ENCODE measurements around the gene ZBTB44.

Gene ZBTB44

DNA sequence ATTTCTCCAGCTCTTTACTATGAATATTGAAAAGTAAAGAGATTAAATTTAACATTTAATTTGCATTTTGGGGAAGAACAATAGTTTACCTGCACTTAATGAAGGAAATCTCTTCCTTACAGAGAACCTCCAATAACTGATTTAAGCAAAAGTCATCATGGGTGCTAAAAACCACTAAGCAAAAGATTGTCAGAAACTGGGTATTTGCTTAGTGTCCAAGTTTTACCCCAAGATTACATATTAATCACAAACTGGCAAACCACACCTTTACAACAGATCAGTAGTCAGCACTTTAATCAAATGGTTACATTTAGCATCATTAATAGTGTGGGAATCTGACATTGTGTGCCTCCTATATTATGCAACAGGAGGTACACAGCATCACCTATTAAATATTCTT is 2.7 kb downstream of the ZBTB44 start:
- no peak for DNase-seq (ENCODE audit: low read depth)
- TF ChIP-seq, protein P1, sequence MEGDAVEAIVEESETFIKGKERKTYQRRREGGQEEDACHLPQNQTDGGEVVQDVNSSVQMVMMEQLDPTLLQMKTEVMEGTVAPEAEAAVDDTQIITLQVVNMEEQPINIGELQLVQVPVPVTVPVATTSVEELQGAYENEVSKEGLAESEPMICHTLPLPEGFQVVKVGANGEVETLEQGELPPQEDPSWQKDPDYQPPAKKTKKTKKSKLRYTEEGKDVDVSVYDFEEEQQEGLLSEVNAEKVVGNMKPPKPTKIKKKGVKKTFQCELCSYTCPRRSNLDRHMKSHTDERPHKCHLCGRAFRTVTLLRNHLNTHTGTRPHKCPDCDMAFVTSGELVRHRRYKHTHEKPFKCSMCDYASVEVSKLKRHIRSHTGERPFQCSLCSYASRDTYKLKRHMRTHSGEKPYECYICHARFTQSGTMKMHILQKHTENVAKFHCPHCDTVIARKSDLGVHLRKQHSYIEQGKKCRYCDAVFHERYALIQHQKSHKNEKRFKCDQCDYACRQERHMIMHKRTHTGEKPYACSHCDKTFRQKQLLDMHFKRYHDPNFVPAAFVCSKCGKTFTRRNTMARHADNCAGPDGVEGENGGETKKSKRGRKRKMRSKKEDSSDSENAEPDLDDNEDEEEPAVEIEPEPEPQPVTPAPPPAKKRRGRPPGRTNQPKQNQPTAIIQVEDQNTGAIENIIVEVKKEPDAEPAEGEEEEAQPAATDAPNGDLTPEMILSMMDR (IDR thresholded peaks at IDR 0.05; ENCODE audit: control insufficient read depth, extremely low read depth, insufficient read depth) = no peak
- H3K4me3 ChIP-seq (ENCODE audit: low read depth, low read length) = no peak overlapping the region

DNA sequence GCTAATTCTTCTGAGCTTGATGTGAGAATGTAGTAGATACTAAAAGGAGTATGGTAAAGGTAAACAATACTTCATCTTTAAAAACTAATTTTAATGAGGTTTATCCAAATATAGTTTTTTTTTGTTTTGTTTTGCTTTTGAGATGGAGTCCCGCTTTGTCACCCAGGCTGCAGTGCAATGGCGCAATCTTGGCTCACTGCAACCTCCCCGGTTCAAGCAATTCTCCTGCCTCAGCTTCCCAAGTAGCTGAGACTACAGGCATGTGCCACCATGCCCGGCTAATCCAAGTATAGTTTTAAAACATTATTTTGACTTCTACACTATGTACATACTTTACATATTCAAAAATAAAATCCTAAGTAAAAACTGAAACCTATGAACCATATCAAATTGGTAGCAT is 4.1 kb downstream of the ZBTB44 start:
- no peak for DNase-seq (ENCODE audit: low read depth)
- H3K4me3 ChIP-seq (ENCODE audit: low read depth, low read length) = no peak overlapping the region
- TF ChIP-seq, protein P1 (IDR thresholded peaks at IDR 0.05; ENCODE audit: control insufficient read depth, extremely low read depth, insufficient read depth) = no peak

DNA sequence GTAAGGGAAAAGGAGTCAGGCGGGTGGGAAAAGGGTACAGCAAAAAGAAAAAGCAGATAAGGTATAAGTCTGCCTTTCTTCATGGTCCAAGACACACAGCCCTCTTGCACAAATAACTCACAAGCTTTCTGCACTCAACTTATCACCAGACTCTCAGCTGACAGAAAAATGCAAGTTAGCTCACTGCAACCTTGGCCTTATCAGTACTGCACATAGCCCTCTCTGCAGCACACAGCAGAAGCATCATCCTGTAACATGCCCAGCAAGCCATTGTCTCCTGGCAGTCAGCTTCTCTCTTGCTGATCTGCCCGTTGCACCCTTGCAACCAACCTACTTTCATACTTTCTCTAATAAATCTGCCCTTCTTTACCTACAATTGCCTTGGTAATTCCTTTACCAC is 5.8 kb downstream of the ZBTB44 start:
- no peak for DNase-seq (ENCODE audit: low read depth)
- no peak overlapping the region for H3K4me3 ChIP-seq (ENCODE audit: low read depth, low read length)
- TF ChIP-seq, protein P1 (IDR thresholded peaks at IDR 0.05; ENCODE audit: control insufficient read depth, extremely low read depth, insufficient read depth) = no peak

DNA sequence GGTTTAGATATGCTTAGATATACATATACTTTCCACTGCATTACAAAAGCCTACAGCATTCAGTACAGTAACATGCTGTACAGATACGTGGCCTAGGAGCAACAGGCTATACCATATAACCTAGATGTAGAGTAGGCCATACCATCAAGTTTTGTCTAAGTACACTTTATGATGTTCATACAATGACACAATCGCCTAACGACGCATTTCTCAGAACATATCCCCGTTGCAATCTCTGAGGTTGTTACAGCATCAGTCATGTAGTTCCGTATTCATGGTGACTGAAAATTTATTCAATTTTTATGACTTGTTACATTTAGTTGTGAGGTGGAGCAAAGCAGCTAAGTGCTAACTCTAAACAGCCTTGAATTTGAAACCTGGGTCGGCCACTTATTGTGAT is 6.7 kb downstream of the ZBTB44 start:
- no peak for DNase-seq (ENCODE audit: low read depth)
- TF ChIP-seq, protein P1 (IDR thresholded peaks at IDR 0.05; ENCODE audit: control insufficient read depth, extremely low read depth, insufficient read depth) = no peak
- no peak overlapping the region for H3K4me3 ChIP-seq (ENCODE audit: low read depth, low read length)

DNA sequence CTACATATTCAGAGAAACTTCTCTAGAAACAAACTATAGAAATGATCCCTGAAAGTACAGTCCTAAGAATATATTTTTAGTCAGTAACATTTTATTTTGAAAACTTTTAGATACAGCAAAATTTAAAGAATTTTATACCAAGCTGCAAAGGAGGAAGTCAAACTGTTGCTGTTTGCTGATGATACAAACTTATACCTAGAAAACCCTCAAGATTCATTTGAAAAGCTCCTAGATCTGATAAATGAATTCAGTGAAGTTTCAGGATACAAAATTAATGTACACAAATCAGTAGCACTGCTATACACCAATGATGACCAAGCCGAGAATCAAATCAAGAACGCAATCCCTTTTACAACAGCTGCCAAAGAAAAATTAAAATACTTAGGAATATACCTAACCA is 10.1 kb downstream of the ZBTB44 start:
- no peak for DNase-seq (ENCODE audit: low read depth)
- no peak overlapping the region for H3K4me3 ChIP-seq (ENCODE audit: low read depth, low read length)
- TF ChIP-seq, protein P1 (IDR thresholded peaks at IDR 0.05; ENCODE audit: control insufficient read depth, extremely low read depth, insufficient read depth) = no peak

DNA sequence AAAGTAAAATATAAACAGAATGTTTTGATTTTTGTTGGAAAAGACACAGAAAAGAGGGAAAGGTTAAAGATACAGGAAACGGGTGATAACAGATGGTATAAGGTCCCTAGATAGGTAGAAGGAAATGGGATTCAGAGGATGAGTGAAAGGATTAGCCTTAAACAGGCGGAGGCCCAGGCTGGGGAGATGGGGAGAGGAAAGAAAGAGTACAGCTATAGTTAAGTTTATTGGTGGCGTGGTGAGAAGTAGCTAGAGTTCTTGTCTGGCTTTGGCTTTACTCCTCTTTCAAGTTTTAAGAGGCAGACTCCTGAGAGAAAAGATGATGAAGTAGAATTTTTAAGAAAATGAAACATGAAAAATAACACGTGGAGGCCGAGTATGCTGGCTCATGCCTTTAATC is 13.7 kb downstream of the ZBTB44 start:
- TF ChIP-seq, protein P1 (IDR thresholded peaks at IDR 0.05; ENCODE audit: control insufficient read depth, extremely low read depth, insufficient read depth) = no peak
- DNase-seq (ENCODE audit: low read depth) = no peak
- no peak overlapping the region for H3K4me3 ChIP-seq (ENCODE audit: low read depth, low read length)

DNA sequence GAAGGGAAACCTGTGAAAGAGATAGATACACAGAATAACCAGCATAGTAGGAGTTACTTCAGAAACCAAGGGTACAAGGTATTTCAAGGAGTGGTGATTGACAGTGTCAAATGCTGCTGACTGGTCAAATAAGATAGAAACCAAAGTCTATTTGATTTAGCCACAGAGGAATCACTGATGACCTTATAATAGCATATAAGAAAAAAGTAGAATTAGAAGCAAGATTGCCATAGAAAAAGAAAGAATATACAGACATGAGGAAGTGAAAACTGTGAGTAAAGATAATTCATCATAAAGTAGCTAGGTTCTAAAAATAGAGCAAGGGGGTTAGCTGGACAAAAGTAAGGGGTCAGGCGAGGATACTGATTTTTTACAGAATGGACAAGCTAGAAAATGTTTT is 14.2 kb downstream of the ZBTB44 start:
- TF ChIP-seq, protein P1 (IDR thresholded peaks at IDR 0.05; ENCODE audit: control insufficient read depth, extremely low read depth, insufficient read depth) = no peak
- DNase-seq (ENCODE audit: low read depth) = no peak
- H3K4me3 ChIP-seq (ENCODE audit: low read depth, low read length) = no peak overlapping the region

Measured in LNCaP clone FGC (cell line).